GM23338 (cell line): ENCODE measurements around the gene STIM1.

Source experiments
- CREB1 ChIP-seq: fragments of 250-450 bp; sonication (Bioruptor Pico); IDR thresholded peaks from 2 replicates; pipeline ENCODE4 v1.5.0; 2020; ENCODE audit warnings: low read depth, mild to moderate bottlenecking, moderate library complexity
- EZH2 ChIP-seq: fragments of 200-600 bp; sonication (generic); IDR thresholded peaks from one replicate; pipeline ENCODE4 v1.8.0; 2017; ENCODE audit warnings: antibody characterized with exemption, mild to moderate bottlenecking, low read depth; ENCODE audit not compliant: unreplicated experiment
- EZH2phosphoT487 ChIP-seq: fragments of 200-600 bp; sonication (generic); IDR thresholded peaks from one replicate; pipeline ENCODE4 v1.8.1; 2018; ENCODE audit warnings: antibody characterized with exemption; ENCODE audit not compliant: unreplicated experiment
- JUNB ChIP-seq: IDR thresholded peaks from one replicate; pipeline ENCODE4 v1.6.1; 2016; ENCODE audit warnings: antibody characterized with exemption; ENCODE audit not compliant: unreplicated experiment
- NANOG ChIP-seq: IDR thresholded peaks from 2 replicates; pipeline ENCODE4 v1.6.1; 2016; ENCODE audit warnings: antibody characterized with exemption, borderline replicate concordance
- POLR2AphosphoS5 ChIP-seq: IDR thresholded peaks from 2 replicates; pipeline ENCODE4 v1.6.1; 2016; ENCODE audit warnings: antibody characterized with exemption, low read depth
- STAT1 ChIP-seq: IDR thresholded peaks from one replicate; pipeline ENCODE4 v1.6.1; 2016; ENCODE audit warnings: antibody characterized with exemption; ENCODE audit not compliant: unreplicated experiment
- ZNF114 ChIP-seq: fragments of 250-450 bp; sonication (Bioruptor Pico); IDR thresholded peaks from 2 replicates; pipeline ENCODE4 v1.5.0; 2020; ENCODE audit warnings: mild to moderate bottlenecking, moderate library complexity
- ZNF331 ChIP-seq: fragments of 250-450 bp; sonication (Bioruptor Pico); IDR thresholded peaks from 2 replicates; pipeline ENCODE4 v1.5.0; 2020; ENCODE audit warnings: low read depth, mild to moderate bottlenecking, moderate library complexity
- TF ChIP-seq, protein P1 (sequence below), 2 experiments: fragments of 200-600 bp in 1 of 2; sonication (generic) in 1 of 2; conservative IDR thresholded peaks; 2 replicates each; pipeline versions ENCODE4 v1.5.1 to v1.6.1; 2016 to 2017; ENCODE audit warnings: antibody characterized with exemption in 2 of 2, low read depth in 2 of 2, mild to moderate bottlenecking in 2 of 2, moderate library complexity in 1 of 2
- TF ChIP-seq, protein P2 (sequence below): IDR thresholded peaks from one replicate; pipeline ENCODE4 v1.6.1; 2018; ENCODE audit warnings: antibody characterized with exemption; ENCODE audit not compliant: unreplicated experiment
- TF ChIP-seq, protein P3 (sequence below): IDR thresholded peaks from 2 replicates; pipeline ENCODE4 v1.6.1; 2016; ENCODE audit warnings: antibody characterized with exemption
- TF ChIP-seq, protein P4 (sequence below): fragments of 250-450 bp; sonication (Bioruptor Pico); IDR thresholded peaks from 2 replicates; pipeline ENCODE4 v1.5.0; 2020; ENCODE audit warnings: mild to moderate bottlenecking, moderate library complexity

DNA sequence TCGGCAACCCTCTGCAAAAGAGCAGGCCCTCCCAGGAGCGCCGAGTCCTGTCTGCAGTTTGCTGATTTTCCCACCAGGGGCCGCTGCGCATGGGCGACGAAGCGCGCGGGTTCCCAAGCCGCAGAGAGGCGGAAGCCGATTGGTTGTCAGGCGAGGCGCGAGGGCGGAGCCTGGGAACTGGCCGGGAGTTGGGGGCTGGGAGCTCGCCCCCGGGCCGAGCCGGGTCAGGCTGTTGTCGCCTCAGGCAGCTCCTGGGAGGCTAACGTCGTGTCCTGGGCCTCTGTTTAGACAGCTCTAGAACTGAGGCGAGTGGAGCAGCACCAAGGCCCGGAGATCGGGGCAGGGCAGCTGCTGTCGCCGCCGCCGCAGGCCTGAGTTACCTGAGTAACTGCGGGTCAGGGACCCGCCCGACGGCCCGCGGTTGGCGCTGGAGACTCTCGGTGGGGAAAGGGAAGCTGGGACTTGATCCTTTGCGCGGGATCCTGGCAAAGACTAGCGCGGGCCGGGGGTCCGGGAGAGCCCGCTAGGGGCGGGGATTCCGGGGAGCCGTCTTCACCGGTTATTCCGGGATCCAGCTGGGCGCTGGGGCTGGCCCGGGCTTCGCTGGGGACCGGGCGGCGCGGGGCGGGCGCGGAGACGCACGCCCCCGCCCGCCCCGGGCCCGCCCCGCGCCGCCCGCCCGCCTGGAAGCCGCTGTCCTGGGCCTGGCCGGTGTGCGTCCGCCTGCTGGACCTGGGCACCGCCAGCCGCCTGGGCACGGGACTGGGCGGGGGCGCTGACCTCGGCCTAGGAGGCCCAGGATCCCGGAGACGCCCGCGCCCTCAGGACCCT is at the start of gene STIM1:
- TF ChIP-seq ZNF331 (no peak), EZH2phosphoT487 (no peak), POLR2AphosphoS5 (peak; percentile 62), CREB1 (peak; percentile 81), EZH2 (no peak), ZNF114 (no peak), JUNB (no peak), STAT1 (no peak), NANOG (no peak)
- TF ChIP-seq, protein P1, sequence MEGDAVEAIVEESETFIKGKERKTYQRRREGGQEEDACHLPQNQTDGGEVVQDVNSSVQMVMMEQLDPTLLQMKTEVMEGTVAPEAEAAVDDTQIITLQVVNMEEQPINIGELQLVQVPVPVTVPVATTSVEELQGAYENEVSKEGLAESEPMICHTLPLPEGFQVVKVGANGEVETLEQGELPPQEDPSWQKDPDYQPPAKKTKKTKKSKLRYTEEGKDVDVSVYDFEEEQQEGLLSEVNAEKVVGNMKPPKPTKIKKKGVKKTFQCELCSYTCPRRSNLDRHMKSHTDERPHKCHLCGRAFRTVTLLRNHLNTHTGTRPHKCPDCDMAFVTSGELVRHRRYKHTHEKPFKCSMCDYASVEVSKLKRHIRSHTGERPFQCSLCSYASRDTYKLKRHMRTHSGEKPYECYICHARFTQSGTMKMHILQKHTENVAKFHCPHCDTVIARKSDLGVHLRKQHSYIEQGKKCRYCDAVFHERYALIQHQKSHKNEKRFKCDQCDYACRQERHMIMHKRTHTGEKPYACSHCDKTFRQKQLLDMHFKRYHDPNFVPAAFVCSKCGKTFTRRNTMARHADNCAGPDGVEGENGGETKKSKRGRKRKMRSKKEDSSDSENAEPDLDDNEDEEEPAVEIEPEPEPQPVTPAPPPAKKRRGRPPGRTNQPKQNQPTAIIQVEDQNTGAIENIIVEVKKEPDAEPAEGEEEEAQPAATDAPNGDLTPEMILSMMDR (conservative IDR thresholded peaks at IDR 0.05; ENCODE audit: low read depth in 2 of 2): peak; percentile 76 to 92
- TF ChIP-seq, protein P2, sequence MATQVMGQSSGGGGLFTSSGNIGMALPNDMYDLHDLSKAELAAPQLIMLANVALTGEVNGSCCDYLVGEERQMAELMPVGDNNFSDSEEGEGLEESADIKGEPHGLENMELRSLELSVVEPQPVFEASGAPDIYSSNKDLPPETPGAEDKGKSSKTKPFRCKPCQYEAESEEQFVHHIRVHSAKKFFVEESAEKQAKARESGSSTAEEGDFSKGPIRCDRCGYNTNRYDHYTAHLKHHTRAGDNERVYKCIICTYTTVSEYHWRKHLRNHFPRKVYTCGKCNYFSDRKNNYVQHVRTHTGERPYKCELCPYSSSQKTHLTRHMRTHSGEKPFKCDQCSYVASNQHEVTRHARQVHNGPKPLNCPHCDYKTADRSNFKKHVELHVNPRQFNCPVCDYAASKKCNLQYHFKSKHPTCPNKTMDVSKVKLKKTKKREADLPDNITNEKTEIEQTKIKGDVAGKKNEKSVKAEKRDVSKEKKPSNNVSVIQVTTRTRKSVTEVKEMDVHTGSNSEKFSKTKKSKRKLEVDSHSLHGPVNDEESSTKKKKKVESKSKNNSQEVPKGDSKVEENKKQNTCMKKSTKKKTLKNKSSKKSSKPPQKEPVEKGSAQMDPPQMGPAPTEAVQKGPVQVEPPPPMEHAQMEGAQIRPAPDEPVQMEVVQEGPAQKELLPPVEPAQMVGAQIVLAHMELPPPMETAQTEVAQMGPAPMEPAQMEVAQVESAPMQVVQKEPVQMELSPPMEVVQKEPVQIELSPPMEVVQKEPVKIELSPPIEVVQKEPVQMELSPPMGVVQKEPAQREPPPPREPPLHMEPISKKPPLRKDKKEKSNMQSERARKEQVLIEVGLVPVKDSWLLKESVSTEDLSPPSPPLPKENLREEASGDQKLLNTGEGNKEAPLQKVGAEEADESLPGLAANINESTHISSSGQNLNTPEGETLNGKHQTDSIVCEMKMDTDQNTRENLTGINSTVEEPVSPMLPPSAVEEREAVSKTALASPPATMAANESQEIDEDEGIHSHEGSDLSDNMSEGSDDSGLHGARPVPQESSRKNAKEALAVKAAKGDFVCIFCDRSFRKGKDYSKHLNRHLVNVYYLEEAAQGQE: no peak
- TF ChIP-seq, protein P3, sequence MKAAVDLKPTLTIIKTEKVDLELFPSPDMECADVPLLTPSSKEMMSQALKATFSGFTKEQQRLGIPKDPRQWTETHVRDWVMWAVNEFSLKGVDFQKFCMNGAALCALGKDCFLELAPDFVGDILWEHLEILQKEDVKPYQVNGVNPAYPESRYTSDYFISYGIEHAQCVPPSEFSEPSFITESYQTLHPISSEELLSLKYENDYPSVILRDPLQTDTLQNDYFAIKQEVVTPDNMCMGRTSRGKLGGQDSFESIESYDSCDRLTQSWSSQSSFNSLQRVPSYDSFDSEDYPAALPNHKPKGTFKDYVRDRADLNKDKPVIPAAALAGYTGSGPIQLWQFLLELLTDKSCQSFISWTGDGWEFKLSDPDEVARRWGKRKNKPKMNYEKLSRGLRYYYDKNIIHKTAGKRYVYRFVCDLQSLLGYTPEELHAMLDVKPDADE: no peak
- TF ChIP-seq, protein P4, sequence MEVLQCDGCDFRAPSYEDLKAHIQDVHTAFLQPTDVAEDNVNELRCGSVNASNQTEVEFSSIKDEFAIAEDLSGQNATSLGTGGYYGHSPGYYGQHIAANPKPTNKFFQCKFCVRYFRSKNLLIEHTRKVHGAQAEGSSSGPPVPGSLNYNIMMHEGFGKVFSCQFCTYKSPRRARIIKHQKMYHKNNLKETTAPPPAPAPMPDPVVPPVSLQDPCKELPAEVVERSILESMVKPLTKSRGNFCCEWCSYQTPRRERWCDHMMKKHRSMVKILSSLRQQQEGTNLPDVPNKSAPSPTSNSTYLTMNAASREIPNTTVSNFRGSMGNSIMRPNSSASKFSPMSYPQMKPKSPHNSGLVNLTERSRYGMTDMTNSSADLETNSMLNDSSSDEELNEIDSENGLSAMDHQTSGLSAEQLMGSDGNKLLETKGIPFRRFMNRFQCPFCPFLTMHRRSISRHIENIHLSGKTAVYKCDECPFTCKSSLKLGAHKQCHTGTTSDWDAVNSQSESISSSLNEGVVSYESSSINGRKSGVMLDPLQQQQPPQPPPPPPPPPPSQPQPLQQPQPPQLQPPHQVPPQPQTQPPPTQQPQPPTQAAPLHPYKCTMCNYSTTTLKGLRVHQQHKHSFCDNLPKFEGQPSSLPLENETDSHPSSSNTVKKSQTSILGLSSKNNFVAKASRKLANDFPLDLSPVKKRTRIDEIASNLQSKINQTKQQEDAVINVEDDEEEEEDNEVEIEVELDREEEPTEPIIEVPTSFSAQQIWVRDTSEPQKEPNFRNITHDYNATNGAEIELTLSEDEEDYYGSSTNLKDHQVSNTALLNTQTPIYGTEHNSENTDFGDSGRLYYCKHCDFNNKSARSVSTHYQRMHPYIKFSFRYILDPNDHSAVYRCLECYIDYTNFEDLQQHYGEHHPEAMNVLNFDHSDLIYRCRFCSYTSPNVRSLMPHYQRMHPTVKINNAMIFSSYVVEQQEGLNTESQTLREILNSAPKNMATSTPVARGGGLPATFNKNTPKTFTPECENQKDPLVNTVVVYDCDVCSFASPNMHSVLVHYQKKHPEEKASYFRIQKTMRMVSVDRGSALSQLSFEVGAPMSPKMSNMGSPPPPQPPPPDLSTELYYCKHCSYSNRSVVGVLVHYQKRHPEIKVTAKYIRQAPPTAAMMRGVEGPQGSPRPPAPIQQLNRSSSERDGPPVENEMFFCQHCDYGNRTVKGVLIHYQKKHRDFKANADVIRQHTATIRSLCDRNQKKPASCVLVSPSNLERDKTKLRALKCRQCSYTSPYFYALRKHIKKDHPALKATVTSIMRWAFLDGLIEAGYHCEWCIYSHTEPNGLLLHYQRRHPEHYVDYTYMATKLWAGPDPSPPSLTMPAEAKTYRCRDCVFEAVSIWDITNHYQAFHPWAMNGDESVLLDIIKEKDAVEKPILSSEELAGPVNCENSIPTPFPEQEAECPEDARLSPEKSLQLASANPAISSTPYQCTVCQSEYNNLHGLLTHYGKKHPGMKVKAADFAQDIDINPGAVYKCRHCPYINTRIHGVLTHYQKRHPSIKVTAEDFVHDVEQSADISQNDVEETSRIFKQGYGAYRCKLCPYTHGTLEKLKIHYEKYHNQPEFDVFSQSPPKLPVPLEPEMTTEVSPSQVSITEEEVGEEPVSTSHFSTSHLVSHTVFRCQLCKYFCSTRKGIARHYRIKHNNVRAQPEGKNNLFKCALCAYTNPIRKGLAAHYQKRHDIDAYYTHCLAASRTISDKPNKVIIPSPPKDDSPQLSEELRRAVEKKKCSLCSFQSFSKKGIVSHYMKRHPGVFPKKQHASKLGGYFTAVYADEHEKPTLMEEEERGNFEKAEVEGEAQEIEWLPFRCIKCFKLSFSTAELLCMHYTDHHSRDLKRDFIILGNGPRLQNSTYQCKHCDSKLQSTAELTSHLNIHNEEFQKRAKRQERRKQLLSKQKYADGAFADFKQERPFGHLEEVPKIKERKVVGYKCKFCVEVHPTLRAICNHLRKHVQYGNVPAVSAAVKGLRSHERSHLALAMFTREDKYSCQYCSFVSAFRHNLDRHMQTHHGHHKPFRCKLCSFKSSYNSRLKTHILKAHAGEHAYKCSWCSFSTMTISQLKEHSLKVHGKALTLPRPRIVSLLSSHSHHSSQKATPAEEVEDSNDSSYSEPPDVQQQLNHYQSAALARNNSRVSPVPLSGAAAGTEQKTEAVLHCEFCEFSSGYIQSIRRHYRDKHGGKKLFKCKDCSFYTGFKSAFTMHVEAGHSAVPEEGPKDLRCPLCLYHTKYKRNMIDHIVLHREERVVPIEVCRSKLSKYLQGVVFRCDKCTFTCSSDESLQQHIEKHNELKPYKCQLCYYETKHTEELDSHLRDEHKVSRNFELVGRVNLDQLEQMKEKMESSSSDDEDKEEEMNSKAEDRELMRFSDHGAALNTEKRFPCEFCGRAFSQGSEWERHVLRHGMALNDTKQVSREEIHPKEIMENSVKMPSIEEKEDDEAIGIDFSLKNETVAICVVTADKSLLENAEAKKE (CRISPR knock-in tag): no peak
